KMS-11 (cell line): ENCODE results near the gene SCNN1A.

ENCODE experiments used
- H2AFZ ChIP-seq: fragments of 200-600 bp; sonication (generic); 2 replicates; pipeline ENCODE4 v1.6.1; 2016; ENCODE audit warnings: antibody characterized with exemption, mixed run types, low read depth
- H3K27ac ChIP-seq: fragments of 200-600 bp; sonication (generic); 2 replicates; pipeline ENCODE4 v1.6.1; 2016; ENCODE audit warnings: mild to moderate bottlenecking, mixed run types
- H3K27me3 ChIP-seq: fragments of 200-600 bp; sonication (generic); 2 replicates; pipeline ENCODE4 v1.6.1; 2017; ENCODE audit warnings: mild to moderate bottlenecking, low read depth, mixed run types, moderate library complexity; ENCODE audit not compliant: insufficient read depth
- H3K36me3 ChIP-seq: fragments of 200-600 bp; sonication (generic); 2 replicates; pipeline ENCODE4 v1.6.1; 2017; ENCODE audit warnings: mild to moderate bottlenecking, mixed run types; ENCODE audit not compliant: insufficient read depth
- H3K4me1 ChIP-seq: fragments of 200-600 bp; sonication (generic); 2 replicates; pipeline ENCODE4 v1.6.1; 2016; ENCODE audit warnings: mild to moderate bottlenecking, low read depth, mixed run types; ENCODE audit not compliant: poor library complexity, severe bottlenecking
- H3K4me2 ChIP-seq: fragments of 200-600 bp; sonication (generic); 2 replicates; pipeline ENCODE4 v1.7.0; 2016; ENCODE audit warnings: mild to moderate bottlenecking, mixed run types
- H3K4me3 ChIP-seq: fragments of 200-600 bp; sonication (generic); IDR thresholded peaks from 2 replicates; pipeline ENCODE4 v1.6.1; 2017; ENCODE audit warnings: low read depth, low read length, mixed read lengths; ENCODE audit not compliant: insufficient read depth
- H3K79me2 ChIP-seq: fragments of 200-600 bp; sonication (generic); 2 replicates; pipeline ENCODE4 v1.6.1; 2016; ENCODE audit warnings: low read depth, mixed run types; ENCODE audit not compliant: insufficient read depth
- H3K9ac ChIP-seq: fragments of 200-600 bp; sonication (generic); 2 replicates; pipeline ENCODE4 v1.6.1; 2016; ENCODE audit warnings: mild to moderate bottlenecking, mixed run types
- H4K20me1 ChIP-seq: fragments of 200-600 bp; sonication (generic); 2 replicates; pipeline ENCODE4 v1.6.1; 2016; ENCODE audit warnings: mild to moderate bottlenecking, mixed run types; ENCODE audit not compliant: insufficient read depth
- CTCF ChIP-seq: fragments of 200-600 bp; sonication (generic); conservative IDR thresholded peaks from 2 replicates; pipeline ENCODE4 v1.6.1; 2017; ENCODE audit warnings: low read depth, mild to moderate bottlenecking, antibody characterized with exemption, low read length, moderate library complexity, mixed read lengths

SCNN1A gene

GRCh38 chr12:6376079-6376869 lies 911 bp upstream of the SCNN1A start:
- Histone ChIP-seq H3K79me2 (no peaks in the 10 kb centered on the region), H3K27ac (no peak overlapping the region), H3K9ac (no peak overlapping the region), H4K20me1 (no peaks in the 10 kb centered on the region), H3K36me3 (no peaks in the 10 kb centered on the region), H3K4me3 (no peak overlapping the region), H2AFZ (no peak overlapping the region), H3K4me1 (peaks cover 6% of the 10 kb centered on the region), H3K4me2 (no peak overlapping the region), H3K27me3 (peaks cover under 1% of the 10 kb centered on the region; the same call in 1 of the 2 replicates)
- no peak for TF ChIP-seq CTCF

- Histone ChIP-seq H3K4me3 (no peak overlapping the region), H4K20me1 (no peaks in the 10 kb centered on the region), H3K79me2 (no peaks in the 10 kb centered on the region), H2AFZ (no peak overlapping the region), H3K4me1 (peaks cover 6% of the 10 kb centered on the region), H3K4me2 (no peak overlapping the region), H3K36me3 (no peaks in the 10 kb centered on the region), H3K9ac (no peak overlapping the region), H3K27me3 (no peaks in the 10 kb centered on the region), H3K27ac (no peak overlapping the region)
- no peak for TF ChIP-seq CTCF
These were observed 590 bp downstream of the SCNN1A start for GRCh38 chr12:6374786-6375160.

- peaks cover 6% of the 10 kb centered on the region for H3K4me1 ChIP-seq
- no peaks in the 10 kb centered on the region for H3K36me3 ChIP-seq
- no peak overlapping the region for H3K27ac ChIP-seq
- H3K4me3 ChIP-seq = no peak overlapping the region
- no peaks in the 10 kb centered on the region for H3K79me2 ChIP-seq
- TF ChIP-seq CTCF = no peak
- H3K4me2 ChIP-seq = no peak overlapping the region
- H3K27me3 ChIP-seq = no peaks in the 10 kb centered on the region
- no peaks in the 10 kb centered on the region for H4K20me1 ChIP-seq
- H2AFZ ChIP-seq = no peak overlapping the region
- H3K9ac ChIP-seq = no peak overlapping the region
These were observed 1.2 kb downstream of the SCNN1A start for GRCh38 chr12:6374028-6374785.

- TF ChIP-seq CTCF = no peak
- no peak overlapping the region for H3K9ac ChIP-seq
- H3K27me3 ChIP-seq = no peaks in the 10 kb centered on the region
- no peaks in the 10 kb centered on the region for H3K36me3 ChIP-seq
- H3K4me3 ChIP-seq = no peak overlapping the region
- peaks cover 6% of the 10 kb centered on the region for H3K4me1 ChIP-seq
- H2AFZ ChIP-seq = no peak overlapping the region
- no peak overlapping the region for H3K27ac ChIP-seq
- no peaks in the 10 kb centered on the region for H3K79me2 ChIP-seq
- H3K4me2 ChIP-seq = no peak overlapping the region
- no peaks in the 10 kb centered on the region for H4K20me1 ChIP-seq
These were observed 2.2 kb downstream of the SCNN1A start for GRCh38 chr12:6373022-6373787.
